Measurements from ENCODE around the gene FRRS1.

- TF ChIP-seq, protein P1, sequence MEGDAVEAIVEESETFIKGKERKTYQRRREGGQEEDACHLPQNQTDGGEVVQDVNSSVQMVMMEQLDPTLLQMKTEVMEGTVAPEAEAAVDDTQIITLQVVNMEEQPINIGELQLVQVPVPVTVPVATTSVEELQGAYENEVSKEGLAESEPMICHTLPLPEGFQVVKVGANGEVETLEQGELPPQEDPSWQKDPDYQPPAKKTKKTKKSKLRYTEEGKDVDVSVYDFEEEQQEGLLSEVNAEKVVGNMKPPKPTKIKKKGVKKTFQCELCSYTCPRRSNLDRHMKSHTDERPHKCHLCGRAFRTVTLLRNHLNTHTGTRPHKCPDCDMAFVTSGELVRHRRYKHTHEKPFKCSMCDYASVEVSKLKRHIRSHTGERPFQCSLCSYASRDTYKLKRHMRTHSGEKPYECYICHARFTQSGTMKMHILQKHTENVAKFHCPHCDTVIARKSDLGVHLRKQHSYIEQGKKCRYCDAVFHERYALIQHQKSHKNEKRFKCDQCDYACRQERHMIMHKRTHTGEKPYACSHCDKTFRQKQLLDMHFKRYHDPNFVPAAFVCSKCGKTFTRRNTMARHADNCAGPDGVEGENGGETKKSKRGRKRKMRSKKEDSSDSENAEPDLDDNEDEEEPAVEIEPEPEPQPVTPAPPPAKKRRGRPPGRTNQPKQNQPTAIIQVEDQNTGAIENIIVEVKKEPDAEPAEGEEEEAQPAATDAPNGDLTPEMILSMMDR (conservative IDR thresholded peaks at IDR 0.05) = peak; percentile 59
- no peak for TF ChIP-seq ZFX (IDR thresholded peaks at IDR 0.05)
These were observed 29.4 kb downstream of the FRRS1 start for GRCh38 chr1:99737016-99737415.

All from C4-2B (cell line).